MM.1S (cell line): Measurements from ENCODE around the gene FUT8.

Source experiments
- EZH2phosphoT487 ChIP-seq: fragments of 300-600 bp; sonication (generic); IDR thresholded peaks from 2 replicates; pipeline ENCODE4 v1.6.1; 2018; ENCODE audit warnings: antibody characterized with exemption, low read length
- TF ChIP-seq, protein P1 (sequence below): fragments of 300-600 bp; sonication (generic); IDR thresholded peaks from 2 replicates; pipeline ENCODE4 v1.5.1; 2016; ENCODE audit warnings: antibody characterized with exemption, low read length, mixed read lengths

DNA sequence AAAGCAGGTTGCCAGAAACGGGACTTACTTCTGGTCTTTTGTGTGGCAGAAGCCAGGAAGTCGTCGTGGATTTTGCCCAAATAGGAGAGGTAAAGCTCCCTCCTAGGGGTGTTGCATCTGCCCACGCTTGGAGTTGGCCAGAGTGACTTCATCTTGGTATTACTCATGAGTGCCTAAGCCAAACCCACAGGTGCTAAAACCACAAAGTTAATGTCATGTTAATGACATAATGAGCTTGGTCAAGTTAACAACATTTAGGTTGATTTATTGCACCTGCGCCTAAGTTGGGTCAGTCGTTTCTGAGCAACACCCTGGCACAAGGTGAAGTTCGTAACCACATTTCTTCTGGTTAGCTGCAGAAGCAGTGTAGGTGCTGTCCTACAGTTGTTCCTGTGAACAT lies 225.2 kb downstream of the FUT8 start:
- TF ChIP-seq EZH2phosphoT487, result no peak
- TF ChIP-seq, protein P1, sequence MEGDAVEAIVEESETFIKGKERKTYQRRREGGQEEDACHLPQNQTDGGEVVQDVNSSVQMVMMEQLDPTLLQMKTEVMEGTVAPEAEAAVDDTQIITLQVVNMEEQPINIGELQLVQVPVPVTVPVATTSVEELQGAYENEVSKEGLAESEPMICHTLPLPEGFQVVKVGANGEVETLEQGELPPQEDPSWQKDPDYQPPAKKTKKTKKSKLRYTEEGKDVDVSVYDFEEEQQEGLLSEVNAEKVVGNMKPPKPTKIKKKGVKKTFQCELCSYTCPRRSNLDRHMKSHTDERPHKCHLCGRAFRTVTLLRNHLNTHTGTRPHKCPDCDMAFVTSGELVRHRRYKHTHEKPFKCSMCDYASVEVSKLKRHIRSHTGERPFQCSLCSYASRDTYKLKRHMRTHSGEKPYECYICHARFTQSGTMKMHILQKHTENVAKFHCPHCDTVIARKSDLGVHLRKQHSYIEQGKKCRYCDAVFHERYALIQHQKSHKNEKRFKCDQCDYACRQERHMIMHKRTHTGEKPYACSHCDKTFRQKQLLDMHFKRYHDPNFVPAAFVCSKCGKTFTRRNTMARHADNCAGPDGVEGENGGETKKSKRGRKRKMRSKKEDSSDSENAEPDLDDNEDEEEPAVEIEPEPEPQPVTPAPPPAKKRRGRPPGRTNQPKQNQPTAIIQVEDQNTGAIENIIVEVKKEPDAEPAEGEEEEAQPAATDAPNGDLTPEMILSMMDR, result no peak
